ENCODE results near the gene RUNX2.

GRCh38 chr6:45483501-45483900, 155.4 kb downstream of the RUNX2 start:
- TF ChIP-seq CTCF (IDR thresholded peaks at IDR 0.05) (no peak), POLR2A (IDR thresholded peaks at IDR 0.05) (no peak)

All from Peyer's patch (tissue), 4 donors.